ENCODE data around the gene RANBP17.
"Not testable (repeated sequence)": the region's sequence is repeated elsewhere in the genome, so short reads cannot be mapped to it uniquely, and the experiment has no call there.

RANBP17 gene

GRCh38 chr5:170941788-170942187 lies 80.0 kb downstream of the RANBP17 start:
- no peak for DNase-seq (ENCODE audit: low read depth)

- DNase-seq (ENCODE audit: low read depth) = no peak
Measured at GRCh38 chr5:170945275-170945674, 83.5 kb downstream of the RANBP17 start.

- DNase-seq (ENCODE audit: low read depth) = no peak
Measured at GRCh38 chr5:170960567-170960966, 98.7 kb downstream of the RANBP17 start.

- DNase-seq (ENCODE audit: low read depth) = no peak
Measured at GRCh38 chr5:170963521-170963920, 101.7 kb downstream of the RANBP17 start.

- no peak for DNase-seq (ENCODE audit: low read depth)
Measured at GRCh38 chr5:170974461-170974860, 112.6 kb downstream of the RANBP17 start.

GRCh38 chr5:170980261-170980660 lies 118.4 kb downstream of the RANBP17 start:
- not testable (repeated sequence) for DNase-seq (ENCODE audit: low read depth)

GRCh38 chr5:170985486-170985885 lies 123.7 kb downstream of the RANBP17 start:
- DNase-seq (ENCODE audit: low read depth) = no peak

GRCh38 chr5:170986598-170986997 lies 124.8 kb downstream of the RANBP17 start:
- no peak for DNase-seq (ENCODE audit: low read depth)

- no peak for DNase-seq (ENCODE audit: low read depth)
Measured at GRCh38 chr5:170993476-170993875, 131.7 kb downstream of the RANBP17 start.

- no peak for DNase-seq (ENCODE audit: low read depth)
Measured at GRCh38 chr5:171010086-171010485, 148.3 kb downstream of the RANBP17 start.

- DNase-seq (ENCODE audit: low read depth) = no peak
Measured at GRCh38 chr5:171010816-171011215, 149.0 kb downstream of the RANBP17 start.

- no peak for DNase-seq (ENCODE audit: low read depth)
Measured at GRCh38 chr5:171023508-171023907, 161.7 kb downstream of the RANBP17 start.

GRCh38 chr5:171024084-171024483 lies 162.3 kb downstream of the RANBP17 start:
- DNase-seq (ENCODE audit: low read depth) = no peak

- DNase-seq (ENCODE audit: low read depth) = no peak
Measured at GRCh38 chr5:171029401-171029800, 167.6 kb downstream of the RANBP17 start.

GRCh38 chr5:171031977-171032376 lies 170.2 kb downstream of the RANBP17 start:
- DNase-seq (ENCODE audit: low read depth) = no peak

- no peak for DNase-seq (ENCODE audit: low read depth)
Measured at GRCh38 chr5:171032435-171032973, 170.7 kb downstream of the RANBP17 start.

- DNase-seq (ENCODE audit: low read depth) = not testable (repeated sequence)
Measured at GRCh38 chr5:171041893-171042292, 180.1 kb downstream of the RANBP17 start.

- DNase-seq (ENCODE audit: low read depth) = no peak
Measured at GRCh38 chr5:171050916-171051315, 189.1 kb downstream of the RANBP17 start.

GRCh38 chr5:171055875-171056454 lies 194.1 kb downstream of the RANBP17 start:
- no peak for DNase-seq (ENCODE audit: low read depth)

- DNase-seq (ENCODE audit: low read depth) = no peak
Measured at GRCh38 chr5:171067540-171068130, 205.8 kb downstream of the RANBP17 start.

- no peak for DNase-seq (ENCODE audit: low read depth)
Measured at GRCh38 chr5:171074747-171075146, 212.9 kb downstream of the RANBP17 start.

- no peak for DNase-seq (ENCODE audit: low read depth)
Measured at GRCh38 chr5:171080186-171080938, 218.5 kb downstream of the RANBP17 start.

GRCh38 chr5:171081319-171081718 lies 219.5 kb downstream of the RANBP17 start:
- DNase-seq (ENCODE audit: low read depth) = no peak

Measured in activated T-cell treated with anti-CD3 and anti-CD28 coated beads for 48 hours (primary cell).